Jurkat, Clone E6-1 (cell line): Measurements from ENCODE around the gene MND1.
"Not testable (repeated sequence)": the region's sequence is repeated elsewhere in the genome, so short reads cannot be mapped to it uniquely, and the experiment has no call there.

Source experiments
- DNase-seq: peaks from one replicate; pipeline ENCODE4 v3.0.0-alpha.2; 2011; ENCODE audit warnings: low read depth, low spot score
- H3K4me3 ChIP-seq: 2 replicates; pipeline ENCODE4 v1.5.1; 2011; ENCODE audit warnings: mild to moderate bottlenecking, low read length, control low read depth, moderate library complexity

Gene MND1

DNA sequence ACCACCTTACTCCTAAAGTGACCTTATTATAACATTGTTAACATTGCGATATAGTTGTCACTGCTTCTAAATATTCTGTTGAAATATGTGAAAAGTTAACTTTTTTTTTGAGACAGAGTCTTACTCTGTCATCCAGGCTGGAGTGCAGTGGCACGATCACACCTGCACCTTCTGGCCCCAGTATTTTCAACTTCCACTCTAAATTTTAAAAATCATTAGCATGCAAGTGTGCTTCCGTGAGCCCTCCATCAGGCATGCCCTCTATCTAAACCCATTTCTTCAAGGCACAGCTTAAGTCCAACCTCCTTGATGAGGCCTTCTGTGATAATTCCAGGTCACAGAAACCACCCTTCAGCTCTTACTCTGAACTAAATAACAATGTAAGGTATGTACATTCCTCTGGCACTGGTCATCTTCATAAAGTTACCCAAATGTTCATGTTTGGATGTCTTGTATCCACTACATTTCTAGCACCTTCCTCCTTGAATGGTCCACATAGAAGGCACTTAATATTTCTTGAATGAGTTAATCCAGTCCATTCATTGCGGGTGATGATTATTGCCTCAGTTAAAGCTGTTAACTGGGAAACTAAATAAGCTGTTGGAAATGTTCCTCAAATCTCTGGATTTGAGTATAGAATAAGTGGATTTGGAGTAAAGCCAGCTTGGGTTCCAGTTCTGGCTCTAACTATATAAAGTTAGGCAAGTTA is 83.0 kb downstream of the MND1 start:
- DNase-seq: no peak
- H3K4me3 ChIP-seq: no peak overlapping the region

DNA sequence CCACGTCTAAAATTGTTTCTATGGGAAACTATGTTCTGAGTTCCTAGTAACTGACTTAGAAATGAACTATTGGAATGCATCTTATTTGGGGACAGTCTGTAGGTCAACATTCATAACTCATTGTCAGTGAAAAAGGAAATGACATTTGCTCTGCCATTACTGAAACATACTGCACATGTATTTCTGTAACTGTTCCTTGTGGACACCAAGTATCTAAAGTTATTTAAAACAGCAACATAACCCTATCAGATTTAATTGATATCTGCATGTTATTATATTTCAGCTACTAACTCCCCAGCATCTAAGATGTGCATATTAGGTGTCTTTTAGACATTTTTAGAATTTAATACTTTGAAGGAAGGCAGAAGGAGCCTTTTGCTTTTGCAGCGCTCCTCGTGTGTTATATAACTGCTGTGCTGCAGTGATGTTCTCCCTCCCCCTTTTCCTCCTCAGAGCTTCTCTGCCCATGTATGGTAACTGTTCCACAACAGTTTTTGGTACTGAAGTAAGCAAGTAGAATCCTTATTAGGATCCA is 84.5 kb downstream of the MND1 start:
- peak; percentile 50 for DNase-seq
- no peak overlapping the region for H3K4me3 ChIP-seq

DNA sequence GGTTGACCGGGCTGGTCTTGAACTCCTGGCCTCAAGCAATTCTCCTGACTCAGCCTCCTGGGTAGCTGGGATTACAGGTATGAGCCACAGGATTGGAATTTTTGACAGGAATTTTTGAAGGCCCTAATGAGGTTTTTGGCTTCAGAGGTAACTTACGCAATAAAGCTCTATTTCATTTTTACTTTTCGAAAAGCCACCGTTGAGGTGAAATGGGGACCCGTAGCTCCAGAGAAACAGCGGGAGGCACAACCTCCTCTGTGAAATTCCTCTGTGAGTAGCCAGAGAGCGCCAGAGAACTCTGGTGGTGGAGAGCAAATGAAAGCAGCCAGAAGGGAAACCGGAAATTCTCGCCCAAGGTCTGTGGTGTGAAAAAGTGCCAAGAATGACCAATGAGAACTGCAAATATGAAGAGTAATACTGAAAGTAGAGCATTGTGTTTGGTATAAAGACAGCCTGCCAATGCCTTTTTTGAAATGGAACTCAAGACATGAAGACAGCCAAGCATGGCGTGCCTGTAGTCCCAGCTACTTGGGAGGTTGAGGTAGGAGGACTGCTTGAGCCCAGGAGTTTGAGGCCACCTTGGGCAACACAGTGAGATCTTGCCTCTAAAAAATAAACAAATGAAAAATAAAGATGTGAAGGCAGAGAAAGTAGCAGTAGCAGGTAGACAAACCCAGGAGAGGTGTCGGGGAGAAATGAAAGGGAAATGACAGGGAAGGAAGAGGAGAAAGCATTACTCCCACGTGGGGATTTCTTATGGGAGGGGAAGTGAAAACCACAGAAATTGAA is 88.7 kb downstream of the MND1 start:
- peak; percentile 65 for DNase-seq
- no peak overlapping the region for H3K4me3 ChIP-seq

DNA sequence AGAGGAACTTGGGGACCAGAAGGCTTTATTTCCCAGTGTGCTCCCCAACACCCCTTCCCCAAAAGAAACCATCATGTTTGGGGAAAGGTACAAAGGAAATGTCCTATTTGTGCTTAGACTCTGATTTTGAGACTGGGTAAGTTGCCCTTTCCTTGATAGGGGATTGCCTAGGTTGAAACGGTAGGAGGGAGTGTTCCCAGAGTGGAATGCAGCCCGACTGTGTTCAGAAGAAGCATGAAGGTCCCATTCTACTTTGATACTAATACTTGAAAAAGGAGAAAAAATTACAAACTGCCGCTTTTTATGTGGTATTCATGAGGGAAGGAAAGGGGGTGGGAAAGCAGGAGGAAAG is 89.2 kb downstream of the MND1 start:
- DNase-seq: no peak
- no peak overlapping the region for H3K4me3 ChIP-seq

DNA sequence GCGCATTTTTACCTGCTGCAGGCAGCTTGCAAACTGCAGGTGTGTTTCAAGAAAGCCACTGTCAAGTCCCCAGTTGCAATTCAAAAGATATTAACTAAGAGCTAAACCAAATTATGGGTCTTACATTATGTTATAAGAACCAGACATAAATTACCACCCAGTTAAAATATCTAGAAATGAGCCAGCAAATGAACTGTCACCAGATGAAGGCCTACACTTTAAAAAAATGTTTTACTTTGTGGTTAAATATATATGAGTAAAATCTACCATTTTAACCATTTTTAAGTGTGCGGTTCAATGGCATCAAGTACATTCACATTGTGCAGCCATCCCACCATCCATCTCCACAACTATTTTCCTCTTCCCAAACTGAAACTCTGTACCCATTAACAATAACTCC is 89.7 kb downstream of the MND1 start:
- no peak for DNase-seq
- no peak overlapping the region for H3K4me3 ChIP-seq

DNA sequence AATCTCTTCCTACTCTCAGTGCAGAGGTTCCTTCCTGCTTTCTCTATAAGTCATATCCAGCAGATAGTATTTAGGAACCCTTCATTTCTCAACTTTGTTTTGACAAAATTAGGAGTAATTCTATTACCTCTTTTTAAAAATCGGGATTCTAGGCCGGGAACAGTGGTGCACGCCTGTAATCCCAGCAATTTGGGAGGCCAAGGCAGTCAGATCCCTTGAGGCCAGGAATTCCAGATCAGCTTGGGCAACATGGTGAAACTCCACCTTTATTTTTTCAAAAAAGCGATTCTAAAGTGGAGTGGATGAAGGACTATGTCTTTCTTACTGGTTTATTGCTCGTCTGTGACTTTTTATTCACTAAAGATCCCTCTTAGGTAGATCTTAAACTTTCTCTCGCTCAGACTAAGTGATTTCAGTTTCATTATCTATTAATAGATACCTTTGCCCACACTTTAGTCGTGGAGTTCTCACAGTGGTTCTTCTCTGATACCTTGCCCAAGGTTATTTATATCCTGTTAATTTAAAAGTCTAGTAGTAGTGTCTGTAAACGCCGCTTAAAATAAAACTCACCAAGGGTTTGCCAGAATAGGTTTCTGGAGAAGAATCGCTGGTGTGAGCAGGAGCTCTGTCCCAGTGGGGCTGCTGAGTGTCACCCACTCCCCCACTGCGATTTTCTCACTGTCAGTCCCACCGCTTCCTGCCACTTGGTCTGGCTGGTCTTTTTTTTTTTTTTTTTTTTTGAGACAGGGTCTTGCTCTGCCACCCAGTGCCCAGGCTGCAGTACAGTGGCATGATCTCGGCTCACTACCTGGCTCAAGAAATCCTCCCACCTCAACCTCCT is 94.6 kb downstream of the MND1 start:
- peak overlapping the region; percentile 43 for H3K4me3 ChIP-seq
- peak; percentile 57 for DNase-seq

DNA sequence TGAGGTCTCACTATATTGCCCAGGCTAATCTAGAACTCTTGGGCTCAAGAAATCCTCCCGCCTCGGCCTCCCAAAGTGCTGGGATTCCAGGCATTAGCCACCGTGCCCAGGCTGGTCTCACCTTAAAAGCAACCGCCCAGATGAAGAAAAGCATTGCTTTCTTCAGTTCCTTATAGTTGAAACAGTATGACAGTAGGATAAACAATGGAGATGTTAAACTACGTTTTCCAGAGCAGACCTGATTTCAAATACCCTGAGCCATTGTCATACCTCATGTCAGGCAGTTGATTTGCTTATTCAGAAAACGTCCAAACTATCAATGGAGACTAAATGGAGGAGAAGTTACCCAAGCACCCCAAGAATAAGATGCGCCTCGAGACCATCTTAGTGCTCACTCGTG is 95.3 kb downstream of the MND1 start:
- no peak overlapping the region for H3K4me3 ChIP-seq
- no peak for DNase-seq

DNA sequence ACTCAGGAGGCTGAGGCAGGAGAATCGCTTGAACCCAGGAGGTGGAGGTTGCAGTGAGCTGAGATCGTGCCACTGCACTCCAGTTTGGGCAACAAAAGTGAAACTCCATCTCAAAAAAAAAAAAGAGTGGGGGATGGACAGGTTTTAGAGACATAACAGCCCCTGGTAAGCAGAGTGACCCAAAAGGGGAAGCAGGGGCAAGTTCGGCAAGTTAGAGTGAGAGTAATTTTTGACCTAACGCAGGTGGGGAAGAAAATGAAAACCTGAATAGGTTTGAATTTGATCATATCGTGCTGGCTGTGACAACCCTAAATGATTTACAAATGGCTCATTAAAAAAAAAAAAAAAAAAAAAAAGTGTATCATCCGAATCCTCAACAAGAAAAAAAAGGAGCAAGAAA is 96.0 kb downstream of the MND1 start:
- DNase-seq: no peak
- no peak overlapping the region for H3K4me3 ChIP-seq

DNA sequence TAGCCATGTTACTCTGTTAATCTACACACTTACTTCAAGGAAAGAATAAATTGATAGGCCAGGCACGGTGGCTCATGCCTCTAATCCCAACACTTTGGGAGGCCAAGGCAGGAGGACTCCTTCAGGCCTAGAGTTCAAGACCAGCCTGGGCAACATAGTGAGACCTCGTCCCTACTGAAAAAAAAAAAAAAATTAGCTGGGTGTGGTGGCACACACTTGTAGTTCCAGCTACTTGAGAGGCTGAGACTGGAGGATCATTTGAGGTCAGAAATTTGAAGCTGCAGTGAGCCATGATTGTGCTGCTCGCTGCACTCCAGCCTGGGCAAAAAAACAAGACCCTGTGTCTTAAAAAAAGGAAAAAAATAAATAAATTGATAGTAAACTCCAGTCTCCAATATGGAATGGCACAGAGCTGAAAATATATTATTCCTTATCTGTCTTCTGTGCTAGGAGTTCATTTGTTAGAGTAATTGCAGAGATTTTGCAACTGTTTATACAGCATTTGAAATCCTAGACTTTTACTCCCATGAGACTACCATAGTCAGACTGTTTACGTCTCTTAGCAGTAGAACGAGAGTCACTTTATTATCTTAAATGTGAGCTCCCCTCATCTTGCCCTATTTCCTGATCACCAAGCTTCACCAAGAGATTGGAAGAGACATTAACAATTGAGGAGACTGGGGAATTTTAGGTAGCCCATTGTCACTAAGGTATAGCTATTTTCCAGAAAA is 102.9 kb downstream of the MND1 start:
- H3K4me3 ChIP-seq: no peak overlapping the region
- no peak for DNase-seq

DNA sequence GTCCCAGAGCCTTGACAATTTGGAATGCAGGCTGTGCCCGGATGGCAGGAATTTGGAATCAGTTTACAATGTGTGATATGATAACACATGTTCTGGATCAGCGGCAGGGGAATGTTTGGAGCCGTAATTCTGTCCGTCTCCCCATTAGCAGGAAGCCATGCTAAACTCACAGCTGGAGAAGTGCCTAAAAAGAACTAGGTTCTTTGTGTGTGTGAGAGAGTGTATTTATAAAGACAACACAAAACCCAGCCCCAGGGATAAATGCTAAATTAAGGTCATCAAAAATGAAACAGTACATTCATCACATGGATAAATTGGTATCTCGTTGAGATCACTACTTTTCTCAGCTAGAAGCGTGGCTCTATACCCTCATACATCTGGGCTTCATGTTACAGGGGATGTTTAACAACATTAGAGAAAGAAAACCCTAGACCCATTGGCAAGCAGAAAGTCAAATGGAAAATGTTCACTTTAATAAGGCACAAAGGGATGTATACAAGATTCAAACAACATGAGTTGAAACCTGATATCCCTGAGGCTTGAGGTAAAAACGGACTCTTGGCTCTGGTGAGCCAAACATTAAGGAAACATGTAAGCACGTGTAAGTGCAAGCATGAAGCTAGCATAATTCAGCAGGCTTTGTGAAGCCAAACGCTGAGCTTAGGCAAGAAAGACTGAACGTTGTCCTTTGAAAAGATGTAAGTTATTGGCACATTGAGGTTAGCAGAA is 103.7 kb downstream of the MND1 start:
- H3K4me3 ChIP-seq: no peak overlapping the region
- no peak for DNase-seq

DNA sequence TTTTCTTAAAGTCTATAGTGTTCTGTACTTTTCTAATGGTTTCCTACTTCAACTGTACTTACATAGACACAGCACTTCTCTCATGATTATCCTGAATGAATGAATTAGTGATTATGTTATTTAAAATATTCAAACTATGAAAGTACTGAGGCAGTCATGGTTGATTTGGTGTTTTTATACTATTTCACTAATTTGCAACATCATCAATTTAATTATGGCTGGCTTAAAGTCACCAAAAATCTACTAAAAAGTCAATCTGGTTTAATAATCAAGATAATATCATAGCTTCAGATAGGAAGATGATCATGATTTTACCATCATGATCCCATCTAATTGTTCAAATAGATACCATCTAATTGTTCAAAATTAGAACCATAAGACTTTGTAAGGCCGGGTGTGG is 104.8 kb downstream of the MND1 start:
- no peak overlapping the region for H3K4me3 ChIP-seq
- no peak for DNase-seq

DNA sequence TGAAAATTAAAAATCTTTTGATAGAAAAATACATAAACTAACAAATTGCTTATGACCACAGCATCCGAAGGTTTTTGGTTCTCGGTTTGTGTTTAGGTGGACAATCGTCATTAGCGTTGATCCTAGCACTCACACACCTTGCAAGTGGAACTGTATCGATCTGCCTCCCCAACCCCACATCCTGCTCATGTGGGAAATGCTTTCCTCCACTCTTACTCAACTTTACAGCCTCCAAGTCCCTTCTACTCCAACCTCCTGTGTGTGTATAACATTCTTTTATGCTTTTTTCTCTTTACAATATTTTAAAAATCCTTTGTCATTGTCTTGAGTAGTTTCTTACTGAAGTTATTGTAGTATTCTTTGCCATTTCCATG is 106.0 kb downstream of the MND1 start:
- H3K4me3 ChIP-seq: peak overlapping the region; percentile 30
- DNase-seq: peak; percentile 77

DNA sequence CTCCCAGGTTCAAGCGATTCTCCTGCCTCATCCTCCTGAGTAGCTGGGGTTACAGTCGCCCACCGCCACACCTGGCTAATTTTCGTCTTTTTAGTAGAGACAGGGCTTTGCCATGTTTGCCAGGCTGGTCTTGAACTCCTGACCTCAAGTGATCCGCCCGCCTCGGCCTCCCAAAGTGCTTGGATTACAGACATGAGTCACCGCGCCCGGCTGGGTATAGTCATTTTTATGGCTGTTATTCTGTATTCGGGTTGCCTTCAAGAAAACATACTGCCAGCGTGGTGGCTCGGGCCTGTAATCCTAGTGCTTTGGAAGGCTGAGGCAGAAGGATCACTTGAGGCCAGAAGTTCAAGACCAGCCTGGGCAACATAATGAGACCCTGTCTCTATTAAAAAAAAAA is 106.7 kb downstream of the MND1 start:
- H3K4me3 ChIP-seq, DNase-seq: not testable (repeated sequence)

DNA sequence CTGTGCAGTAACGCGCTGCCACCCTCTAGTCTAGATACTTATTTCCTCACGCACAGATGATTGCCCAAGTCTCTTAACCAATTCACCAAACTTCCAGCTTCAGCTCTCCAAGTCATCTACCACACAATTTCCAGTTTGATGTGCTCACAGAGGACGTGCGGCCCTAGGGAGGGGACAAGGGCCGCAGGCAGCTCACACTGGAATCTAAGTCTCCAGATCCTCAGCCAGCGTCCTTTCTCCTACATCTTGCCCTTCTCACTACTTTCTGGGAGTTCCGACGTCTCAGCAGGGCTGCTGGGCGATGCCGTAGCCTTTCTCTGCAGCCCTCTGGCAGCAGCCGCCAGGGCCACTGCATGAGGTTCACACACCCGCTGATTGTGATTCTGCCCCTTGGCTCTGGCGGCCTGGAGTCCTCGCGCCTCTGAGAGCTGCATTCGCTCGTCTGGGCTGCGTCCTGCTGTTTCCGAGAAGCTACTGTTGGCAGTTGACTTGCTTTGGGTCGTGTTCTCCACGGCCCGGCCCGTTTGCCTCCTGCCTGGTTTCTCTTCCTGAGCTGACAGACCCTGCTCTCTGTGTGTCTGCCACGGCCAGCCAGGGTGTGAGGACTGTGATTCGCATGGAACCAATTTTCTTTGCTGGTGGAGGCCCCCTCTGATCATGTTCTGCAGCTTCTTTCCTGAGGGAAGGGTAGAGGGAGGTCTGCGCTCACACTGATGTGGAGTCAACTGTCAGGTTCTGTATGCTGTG is 107.6 kb downstream of the MND1 start:
- H3K4me3 ChIP-seq: no peak overlapping the region
- no peak for DNase-seq

DNA sequence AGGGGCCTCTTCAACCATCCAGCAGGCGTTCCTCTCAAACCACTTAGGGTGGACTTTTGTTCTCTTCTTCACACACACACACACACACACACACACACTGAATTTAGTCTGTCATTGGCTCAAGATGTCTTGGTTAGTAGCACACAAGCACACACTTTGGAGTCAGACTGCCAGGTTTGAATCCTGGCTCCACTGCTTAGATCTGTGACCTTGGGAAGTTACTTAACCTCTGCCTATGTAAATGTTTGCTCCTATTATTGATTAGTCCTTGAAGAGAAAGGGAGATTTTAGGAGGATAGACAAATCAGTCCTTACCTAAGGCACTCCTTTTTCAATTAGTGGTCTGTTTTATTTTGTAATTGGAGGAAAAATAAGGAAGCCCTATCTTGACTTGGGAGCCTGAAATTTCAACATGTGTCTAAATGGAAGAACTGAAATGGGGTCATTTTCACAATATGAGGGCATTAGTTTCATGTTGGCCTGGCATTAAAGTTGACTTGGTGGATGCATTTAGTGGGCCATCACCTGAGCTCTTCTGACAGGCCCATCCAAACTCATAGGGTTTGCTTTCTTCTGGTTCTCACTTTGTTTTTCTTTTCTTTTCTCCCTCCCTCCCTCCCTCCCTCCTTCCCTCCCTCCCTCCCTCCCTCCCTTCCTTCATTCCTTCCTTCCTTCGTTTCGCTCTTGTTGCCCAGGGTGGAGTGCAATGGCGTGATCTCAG is 108.3 kb downstream of the MND1 start:
- DNase-seq: no peak
- H3K4me3 ChIP-seq: no peak overlapping the region

DNA sequence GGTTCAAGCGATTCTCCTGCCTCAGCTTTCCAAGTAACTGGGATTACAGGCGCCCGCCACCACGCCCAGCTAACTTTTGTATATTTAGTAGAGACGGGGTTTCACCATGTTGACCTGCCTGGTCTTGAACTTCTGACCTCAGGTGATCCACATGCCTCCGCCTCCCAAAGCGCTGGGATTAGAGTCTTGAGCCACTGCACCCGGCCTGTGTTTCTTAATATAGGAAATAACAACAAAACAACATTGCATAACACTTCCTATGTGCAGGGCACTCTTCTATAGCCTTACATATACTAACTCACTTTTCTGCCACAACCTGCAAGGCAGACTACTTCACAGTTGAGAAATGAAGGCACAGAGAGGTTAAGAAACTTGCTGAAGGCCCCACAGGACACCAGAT is 108.9 kb downstream of the MND1 start:
- H3K4me3 ChIP-seq: no peak overlapping the region
- no peak for DNase-seq

DNA sequence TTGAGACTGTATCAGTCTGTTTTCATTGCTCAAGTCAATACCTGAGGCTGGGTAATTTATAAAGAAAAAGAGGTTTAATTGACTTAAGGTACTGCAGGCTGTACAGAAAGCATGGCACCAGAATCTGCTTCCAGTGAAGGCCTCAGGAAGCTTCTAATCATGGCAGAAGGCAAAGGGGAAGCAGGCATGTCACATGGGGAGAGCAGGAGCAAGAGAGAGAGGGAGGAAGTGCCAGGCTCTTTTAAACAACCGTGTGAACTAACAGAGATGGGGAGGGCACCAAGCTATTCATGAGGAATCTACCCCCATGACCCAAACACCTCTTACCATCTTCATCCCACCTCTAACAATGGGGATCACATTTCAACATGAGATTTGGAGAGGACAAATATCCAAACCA is 114.5 kb downstream of the MND1 start:
- H3K4me3 ChIP-seq: no peak overlapping the region
- no peak for DNase-seq
